NCI-H82 treated with DMSO at 0.1 percent for 48 hours (cell line): ENCODE data around the gene MAGEA12.
"Not testable (repeated sequence)": the region's sequence is repeated elsewhere in the genome, so short reads cannot be mapped to it uniquely, and the experiment has no call there.

Source experiments
- DNase-seq: peaks from one replicate; lab custom pipeline; 2025; ENCODE audit not compliant: unreplicated experiment; lab: John Stamatoyannopoulos, UW

MAGEA12 gene

GRCh38 chrX:152761582-152761981 is 28.0 kb downstream of the MAGEA12 start:
- not testable (repeated sequence) for DNase-seq

GRCh38 chrX:152766562-152766961 is 33.0 kb downstream of the MAGEA12 start:
- DNase-seq: not testable (repeated sequence)

- not testable (repeated sequence) for DNase-seq
Observed at GRCh38 chrX:152769549-152770289, 36.2 kb downstream of the MAGEA12 start, which contains the start of gene MAGEA6. TSS of gene MAGEA6 (minus strand) at chrX:152769689. CDS start at chrX:152767650, 2,039 bp downstream.

- DNase-seq: not testable (repeated sequence)
Observed at GRCh38 chrX:152787062-152787461, 53.5 kb downstream of the MAGEA12 start.
